Effector memory CD8-positive, alpha-beta T cell (primary cell): ENCODE results near the gene CISH.
A peak's percentile ranks its signal among the peaks of the same experiment; 100 is the strongest.

Experiments used
- ATAC-seq: fragments of 150-1000 bp; cut with Tn5 transposase; replicated peaks from 2 replicates; pipeline ENCODE4 v1.10.0; 2021; ENCODE audit warnings: mild to moderate bottlenecking, moderate library complexity
- DNase-seq, 3 experiments: peaks; one replicate each; pipeline ENCODE4 v3.0.0; 2021
- H3K27ac Mint-ChIP-seq, 2 donors: one replicate each; pipeline ENCODE4 v1.8.0; 2022; ENCODE audit warnings: mild to moderate bottlenecking in 2 of 2, mixed read lengths in 2 of 2, moderate library complexity in 2 of 2
- H3K27me3 Mint-ChIP-seq, 2 donors: one replicate each; pipeline ENCODE4 v1.8.0; 2022; ENCODE audit warnings: mixed read lengths in 2 of 2
- H3K36me3 Mint-ChIP-seq: one replicate; pipeline ENCODE4 v1.8.0; 2022; ENCODE audit warnings: mild to moderate bottlenecking, moderate library complexity, mixed read lengths; ENCODE audit not compliant: insufficient read depth
- H3K4me1 Mint-ChIP-seq, 2 donors: one replicate each; pipeline ENCODE4 v1.8.0; 2022; ENCODE audit warnings: low read depth in 2 of 2, mixed read lengths in 2 of 2
- H3K4me3 Mint-ChIP-seq, 2 donors: one replicate each; pipeline ENCODE4 v1.8.0; 2022; ENCODE audit warnings: mild to moderate bottlenecking in 2 of 2, mixed read lengths in 2 of 2, moderate library complexity in 2 of 2
- H3K9me3 Mint-ChIP-seq, 2 donors: one replicate each; pipeline ENCODE4 v1.8.0; 2022; ENCODE audit warnings: mixed read lengths in 2 of 2

The CISH gene

DNA sequence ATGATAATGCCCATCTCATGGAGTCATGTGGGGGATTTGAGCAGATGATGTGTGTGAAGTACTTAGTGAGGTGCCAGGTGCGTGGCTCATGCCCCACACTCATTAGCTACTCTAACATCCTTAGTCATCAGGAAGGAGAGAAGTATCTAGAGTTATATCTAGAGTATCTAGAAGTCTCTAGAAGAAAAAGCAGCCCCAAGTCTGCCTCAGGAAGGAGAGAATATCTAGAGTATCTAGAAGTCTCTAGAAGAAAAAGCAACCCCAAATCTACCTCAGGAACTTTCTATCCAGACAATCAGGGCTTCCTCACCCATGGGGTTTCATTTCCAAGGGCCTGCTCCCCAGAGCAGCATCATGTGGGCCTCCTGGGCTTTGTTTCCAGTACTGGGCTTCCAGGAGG lies 38.4 kb upstream of the CISH start:
- DNase-seq (no peak), ATAC-seq (no peak)
- Mint-ChIP-seq H3K4me1 (peaks cover 0 to 7% of the 10 kb centered on the region in 2 donors), H3K36me3 (peaks cover 27% of the 10 kb centered on the region), H3K4me3 (no peak overlapping the region), H3K9me3 (no peaks in the 10 kb centered on the region), H3K27me3 (no peaks in the 10 kb centered on the region), H3K27ac (peak overlapping the region; percentile 38 to 71)

DNA sequence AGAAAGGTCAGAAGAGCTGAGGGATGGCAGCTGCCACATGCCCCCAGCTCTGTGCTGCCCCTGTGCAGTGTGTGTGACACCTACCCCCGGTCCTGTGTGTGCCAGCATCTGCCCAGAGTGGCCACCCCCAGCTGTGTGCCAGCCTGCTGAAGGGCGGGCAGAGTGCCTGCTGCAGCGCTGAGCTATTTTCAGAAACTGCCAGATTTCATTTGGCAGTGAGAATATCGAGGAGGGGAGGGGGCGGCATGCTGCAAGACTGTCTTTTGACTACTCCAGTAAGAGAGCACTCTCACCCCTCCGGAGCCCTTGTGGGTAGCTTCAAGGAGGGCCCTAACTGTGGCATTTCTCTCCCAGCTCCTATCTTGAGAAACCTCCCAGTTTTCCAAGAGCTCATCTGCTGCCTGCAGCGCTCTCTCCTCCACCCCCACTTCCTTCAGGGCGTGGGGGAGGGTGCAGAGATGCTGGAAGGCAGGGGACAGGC lies 37.9 kb upstream of the CISH start:
- DNase-seq (no peak), ATAC-seq (no peak)
- Mint-ChIP-seq H3K27ac (peak overlapping the region in 1 of 2 donors; percentile 38), H3K27me3 (no peaks in the 10 kb centered on the region), H3K4me1 (peaks cover 0 to 6% of the 10 kb centered on the region in 2 donors), H3K36me3 (peaks cover 30% of the 10 kb centered on the region), H3K9me3 (no peaks in the 10 kb centered on the region), H3K4me3 (no peak overlapping the region)

DNA sequence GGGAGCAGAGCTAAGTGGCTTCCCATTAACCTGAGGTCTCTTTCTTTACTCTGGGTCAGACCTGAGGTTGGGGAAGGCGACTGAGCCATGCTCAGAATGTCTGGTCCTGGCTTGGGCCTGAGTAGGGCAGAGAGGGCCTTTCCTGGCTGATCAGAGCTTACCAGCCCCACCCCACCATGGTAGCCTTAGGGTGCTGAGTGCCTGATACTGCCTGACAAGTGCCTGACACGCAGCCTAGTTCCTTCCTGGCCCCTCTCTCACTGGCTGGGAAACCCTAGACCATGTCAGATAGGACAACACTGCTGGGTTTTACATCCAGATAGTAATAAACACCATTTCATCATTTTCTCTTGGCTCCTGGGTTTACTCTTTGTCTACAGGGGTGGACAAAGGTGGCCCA lies 37.4 kb upstream of the CISH start:
- no peak for ATAC-seq
- H3K4me1 Mint-ChIP-seq, result peaks cover 0 to 6% of the 10 kb centered on the region in 2 donors

DNA sequence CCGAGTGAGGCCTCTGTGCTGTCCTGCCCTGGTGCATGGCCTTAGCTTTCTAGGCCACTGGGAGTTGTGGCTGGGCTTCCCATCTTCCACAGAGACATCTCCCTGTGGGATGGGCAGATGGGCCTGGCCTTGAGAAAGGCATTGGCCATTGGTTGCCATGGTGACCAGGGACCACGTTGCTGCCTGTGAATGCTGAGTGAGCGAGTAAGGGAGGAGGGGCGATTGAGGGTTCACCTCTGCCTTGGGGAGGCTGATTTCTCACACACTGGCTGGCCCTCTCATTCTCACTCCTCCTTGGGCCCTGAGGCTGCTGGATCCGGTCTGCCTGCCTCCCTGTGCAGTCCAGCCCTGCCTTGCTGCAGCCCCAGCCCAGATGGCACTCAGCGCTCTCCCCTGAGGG lies 36.7 kb upstream of the CISH start:
- Mint-ChIP-seq H3K27me3 (no peaks in the 10 kb centered on the region), H3K4me3 (no peak overlapping the region), H3K36me3 (peaks cover 39% of the 10 kb centered on the region), H3K4me1 (peaks cover 0 to 6% of the 10 kb centered on the region in 2 donors), H3K27ac (peak overlapping the region in 1 of 2 donors; percentile 38), H3K9me3 (no peaks in the 10 kb centered on the region)
- no peak for ATAC-seq
- DNase-seq, result no peak

More for the DNA sequence above, 37.4 kb upstream of the CISH start:
- no peaks in the 10 kb centered on the region for H3K27me3 Mint-ChIP-seq
- no peaks in the 10 kb centered on the region for H3K9me3 Mint-ChIP-seq
- H3K36me3 Mint-ChIP-seq, result peaks cover 33% of the 10 kb centered on the region
- DNase-seq, result no peak
- H3K4me3 Mint-ChIP-seq, result no peak overlapping the region
- peak overlapping the region in 1 of 2 donors; percentile 38 for H3K27ac Mint-ChIP-seq

DNA sequence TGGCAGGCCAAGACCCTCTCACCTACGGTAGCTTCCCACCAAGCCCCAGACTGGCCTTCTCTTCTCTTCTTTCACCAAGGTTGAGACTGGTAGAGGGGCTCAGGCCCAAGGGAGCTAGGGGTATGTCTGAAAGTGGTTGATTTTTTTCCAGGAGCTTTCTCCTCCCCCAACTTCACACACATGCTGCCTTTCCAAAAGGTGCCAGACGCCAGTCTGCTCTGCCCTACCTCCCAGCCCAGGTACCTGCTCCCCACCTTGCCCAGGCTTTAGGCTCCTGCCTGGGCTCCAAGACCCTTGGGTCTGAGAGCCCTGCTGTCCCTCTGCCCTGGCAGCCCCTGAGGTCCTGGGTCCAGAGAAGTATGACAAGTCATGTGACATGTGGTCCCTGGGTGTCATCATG lies 33.8 kb upstream of the CISH start:
- peaks cover 5 to 7% of the 10 kb centered on the region in 2 donors for H3K4me1 Mint-ChIP-seq
- no peaks in the 10 kb centered on the region for H3K27me3 Mint-ChIP-seq
- no peak overlapping the region for H3K4me3 Mint-ChIP-seq
- no peaks in the 10 kb centered on the region for H3K9me3 Mint-ChIP-seq
- ATAC-seq (no peak), DNase-seq (no peak)
- peaks cover 45% of the 10 kb centered on the region for H3K36me3 Mint-ChIP-seq
- peak overlapping the region in 1 of 2 donors; percentile 80 for H3K27ac Mint-ChIP-seq

DNA sequence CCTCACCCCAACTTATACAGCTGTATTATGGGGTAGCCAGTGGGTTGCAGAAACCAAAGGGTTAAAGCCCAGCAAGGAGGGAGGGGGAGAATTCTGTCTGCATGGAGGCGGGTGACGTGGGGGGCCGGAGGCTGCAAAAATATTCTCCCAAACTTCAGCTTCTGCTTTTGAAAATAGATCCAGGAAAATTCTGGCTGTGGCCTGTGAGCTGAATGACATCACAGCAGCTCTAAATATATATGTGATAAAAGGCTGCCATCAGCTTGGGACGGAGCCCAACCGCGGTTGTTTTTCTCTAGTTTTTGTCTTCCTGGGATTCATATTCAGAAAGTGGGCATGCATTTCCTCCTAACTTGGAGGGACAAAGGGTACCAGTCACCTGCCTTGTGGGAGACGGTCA lies 33.0 kb upstream of the CISH start:
- H3K4me1 Mint-ChIP-seq, result peaks cover 5 to 7% of the 10 kb centered on the region in 2 donors

DNA sequence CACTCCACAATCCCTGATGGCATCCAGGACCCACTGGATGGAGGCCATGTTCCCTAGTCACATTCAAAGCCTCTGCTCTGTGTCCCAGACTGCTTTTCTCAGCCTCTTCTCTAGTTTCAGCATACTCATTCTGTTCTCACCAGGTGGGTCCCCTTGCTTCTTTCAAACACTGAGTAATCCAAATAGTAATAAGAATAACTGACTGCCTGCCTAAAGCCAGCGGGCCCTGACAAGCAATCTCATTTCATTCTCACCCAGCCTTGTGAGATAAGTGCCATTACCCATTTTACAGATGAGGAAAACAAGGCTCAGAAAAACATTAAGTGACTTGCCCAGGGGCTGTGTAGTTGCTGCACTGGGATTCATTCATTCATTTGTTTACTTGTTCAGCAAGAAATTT lies 30.8 kb upstream of the CISH start:
- H3K9me3 Mint-ChIP-seq, result no peaks in the 10 kb centered on the region
- H3K36me3 Mint-ChIP-seq, result peaks cover 38% of the 10 kb centered on the region
- peaks cover 14 to 22% of the 10 kb centered on the region in 2 donors for H3K4me1 Mint-ChIP-seq
- no peak for DNase-seq
- no peaks in the 10 kb centered on the region for H3K27me3 Mint-ChIP-seq
- ATAC-seq, result no peak
- H3K4me3 Mint-ChIP-seq, result no peak overlapping the region
- peak overlapping the region in 1 of 2 donors; percentile 73 for H3K27ac Mint-ChIP-seq

More for the DNA sequence above, 33.0 kb upstream of the CISH start:
- Mint-ChIP-seq H3K9me3 (no peaks in the 10 kb centered on the region), H3K27ac (no peak overlapping the region), H3K4me3 (no peak overlapping the region), H3K36me3 (peaks cover 44% of the 10 kb centered on the region), H3K27me3 (no peaks in the 10 kb centered on the region)
- ATAC-seq, result no peak
- DNase-seq, result no peak

DNA sequence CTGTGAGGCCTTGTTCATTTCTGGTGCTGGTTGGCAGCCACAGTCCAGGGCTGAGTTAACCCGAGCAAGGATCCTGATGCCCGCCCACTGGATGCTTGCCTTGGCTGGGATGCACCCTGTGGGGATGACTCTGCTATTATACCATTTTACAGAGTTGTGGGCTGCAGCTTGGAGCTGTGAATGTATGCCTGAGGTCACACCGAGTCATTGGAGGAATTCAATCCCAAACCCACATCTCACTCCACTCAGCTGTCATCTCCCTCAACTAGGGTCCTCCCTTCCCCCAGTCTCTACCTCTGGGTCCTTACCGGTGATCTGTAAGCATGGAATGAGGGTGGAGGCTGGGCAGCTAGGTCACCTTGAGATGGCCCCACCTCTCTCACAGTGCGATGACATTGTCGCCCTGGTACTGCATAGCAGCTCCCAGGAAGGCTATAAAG lies 27.5 kb upstream of the CISH start:
- Mint-ChIP-seq H3K4me3 (no peak overlapping the region), H3K36me3 (peaks cover 23% of the 10 kb centered on the region), H3K4me1 (peaks cover 34 to 36% of the 10 kb centered on the region in 2 donors), H3K27ac (peak overlapping the region; percentile 48 to 81), H3K9me3 (no peaks in the 10 kb centered on the region), H3K27me3 (no peaks in the 10 kb centered on the region)
- ATAC-seq (no peak), DNase-seq (no peak)

DNA sequence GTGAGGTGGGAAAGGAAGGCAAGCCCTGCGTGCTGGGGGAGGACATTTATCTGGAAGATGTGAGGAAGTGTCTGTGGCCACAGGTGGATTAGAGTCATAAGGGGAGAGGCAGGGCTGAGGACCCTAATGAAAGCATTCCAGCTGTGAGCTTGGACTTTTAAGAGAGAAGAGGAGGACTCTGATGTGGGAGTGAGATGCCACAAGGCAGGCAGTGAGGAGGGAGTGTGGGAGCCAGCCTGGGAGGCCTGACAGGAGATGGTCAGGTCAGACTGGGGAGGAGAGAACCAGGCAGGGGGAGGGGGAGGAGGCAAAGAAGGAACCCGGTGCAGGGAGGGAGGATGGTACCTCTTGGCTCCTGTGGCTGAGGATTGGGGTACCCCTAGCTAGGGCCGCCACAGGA lies 26.4 kb upstream of the CISH start:
- Mint-ChIP-seq H3K36me3 (peaks cover 15% of the 10 kb centered on the region), H3K4me3 (no peak overlapping the region), H3K27ac (peak overlapping the region; percentile 81 to 91), H3K27me3 (no peaks in the 10 kb centered on the region), H3K4me1 (peaks cover 46 to 48% of the 10 kb centered on the region in 2 donors), H3K9me3 (no peaks in the 10 kb centered on the region)
- no peak for DNase-seq
- ATAC-seq, result no peak

DNA sequence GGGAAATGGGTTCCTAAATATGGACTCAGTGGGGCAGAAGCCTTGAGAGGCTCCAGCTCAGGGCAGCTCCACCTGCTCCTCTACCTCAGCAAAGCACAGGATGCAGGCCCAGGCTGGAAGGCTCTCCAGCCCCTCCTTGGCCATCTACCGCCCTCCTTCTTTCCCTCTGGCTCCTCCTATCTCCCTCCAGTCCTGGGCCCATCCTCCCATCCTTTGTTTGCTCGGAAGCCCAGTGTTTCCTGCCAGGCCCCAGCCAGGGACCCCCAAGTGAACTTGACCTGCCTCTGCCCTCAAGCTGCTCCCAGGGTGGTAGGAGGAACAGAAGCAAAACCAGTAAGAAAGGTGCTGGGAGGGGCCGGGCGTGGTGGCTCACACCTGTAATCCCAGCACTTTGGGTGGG lies 25.4 kb upstream of the CISH start:
- no peaks in the 10 kb centered on the region for H3K9me3 Mint-ChIP-seq
- H3K36me3 Mint-ChIP-seq, result peaks cover 13% of the 10 kb centered on the region
- peak overlapping the region; percentile 81 to 91 for H3K27ac Mint-ChIP-seq
- no peak for ATAC-seq
- no peak overlapping the region for H3K4me3 Mint-ChIP-seq
- peaks cover 55 to 56% of the 10 kb centered on the region in 2 donors for H3K4me1 Mint-ChIP-seq
- DNase-seq, result no peak
- H3K27me3 Mint-ChIP-seq, result no peaks in the 10 kb centered on the region

DNA sequence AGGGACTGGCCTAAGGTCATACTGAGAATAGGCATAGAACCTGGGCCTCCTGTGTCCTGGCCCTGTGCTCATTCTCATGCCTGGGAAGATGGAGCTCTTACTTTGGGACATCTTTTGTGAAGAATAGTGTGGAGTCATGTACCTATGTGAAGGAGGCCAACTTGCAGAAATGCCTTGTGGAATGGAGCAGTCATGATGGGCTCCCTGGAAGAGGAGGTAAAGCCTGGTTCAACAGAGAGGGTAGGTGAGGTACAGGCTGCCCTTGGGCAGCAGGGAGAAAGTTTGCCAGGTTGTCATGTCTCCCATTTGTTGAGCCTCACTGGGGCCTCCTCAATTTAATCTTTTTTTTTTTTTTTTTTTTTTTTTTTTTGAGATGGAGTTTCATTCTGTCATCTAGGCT lies 23.5 kb upstream of the CISH start:
- DNase-seq, result no peak
- Mint-ChIP-seq H3K27ac (peak overlapping the region; percentile 60 to 84), H3K36me3 (peaks cover 9% of the 10 kb centered on the region), H3K4me3 (peak overlapping the region in 1 of 2 donors; percentile 22), H3K9me3 (no peaks in the 10 kb centered on the region), H3K4me1 (peaks cover 69 to 70% of the 10 kb centered on the region in 2 donors), H3K27me3 (no peaks in the 10 kb centered on the region)
- ATAC-seq, result no peak

DNA sequence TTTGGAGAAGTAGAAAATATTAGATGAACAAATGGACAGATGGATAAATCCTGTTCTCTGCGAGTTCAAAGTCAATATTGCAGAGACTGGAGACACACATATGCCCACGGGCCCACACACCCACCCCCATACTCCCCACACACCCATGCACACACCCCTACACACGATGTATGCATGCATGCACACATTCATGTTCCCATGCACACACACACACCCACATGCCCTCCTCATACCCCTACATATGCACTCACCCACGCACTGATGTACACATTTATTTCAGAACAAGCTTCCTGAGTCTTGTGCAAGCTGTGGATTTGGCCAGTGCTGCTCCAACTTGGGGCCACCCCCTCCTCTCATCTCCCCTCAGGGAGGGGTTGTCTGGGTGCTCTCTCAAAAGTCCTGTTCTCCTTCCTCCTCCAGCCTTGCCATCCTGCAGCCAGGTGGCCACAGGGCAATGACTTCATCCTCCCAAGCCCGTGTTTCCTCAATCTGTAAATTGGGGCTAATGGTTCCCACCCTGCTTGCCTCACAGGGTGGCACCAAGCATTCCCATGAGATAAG lies 21.7 kb upstream of the CISH start:
- Mint-ChIP-seq H3K36me3 (peaks cover 14% of the 10 kb centered on the region), H3K9me3 (no peaks in the 10 kb centered on the region), H3K27ac (peak overlapping the region; percentile 84 to 94), H3K27me3 (no peaks in the 10 kb centered on the region), H3K4me3 (no peak overlapping the region), H3K4me1 (peaks cover 70 to 77% of the 10 kb centered on the region in 2 donors)
- ATAC-seq, result no peak
- DNase-seq, result no peak

DNA sequence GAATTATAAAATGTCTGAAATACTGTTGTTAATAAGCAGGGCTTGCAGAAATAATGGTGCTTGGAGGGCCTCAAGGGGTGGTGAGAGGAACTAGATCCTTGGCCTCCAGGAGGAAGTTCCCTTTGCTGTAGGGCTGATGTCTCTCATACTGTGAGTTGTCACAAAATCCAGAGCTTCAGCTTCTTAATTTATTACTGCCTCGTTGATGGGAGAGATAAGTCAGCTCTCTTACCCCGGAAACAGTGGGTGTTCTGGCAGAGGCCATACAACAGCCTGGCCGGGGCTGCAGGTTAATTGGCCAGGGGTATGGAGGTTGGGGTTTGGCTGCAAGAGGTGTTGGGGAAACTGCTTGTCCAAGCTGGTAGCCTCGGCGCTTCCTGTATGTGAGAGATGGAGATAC lies 20.9 kb upstream of the CISH start:
- DNase-seq (no peak), ATAC-seq (peak; percentile 37)
- H3K36me3 Mint-ChIP-seq, result peaks cover 14% of the 10 kb centered on the region
- peaks cover 68 to 78% of the 10 kb centered on the region in 2 donors for H3K4me1 Mint-ChIP-seq
- peak overlapping the region; percentile 91 to 94 for H3K27ac Mint-ChIP-seq
- no peaks in the 10 kb centered on the region for H3K27me3 Mint-ChIP-seq
- no peaks in the 10 kb centered on the region for H3K9me3 Mint-ChIP-seq
- peak overlapping the region; percentile 23 to 60 for H3K4me3 Mint-ChIP-seq

DNA sequence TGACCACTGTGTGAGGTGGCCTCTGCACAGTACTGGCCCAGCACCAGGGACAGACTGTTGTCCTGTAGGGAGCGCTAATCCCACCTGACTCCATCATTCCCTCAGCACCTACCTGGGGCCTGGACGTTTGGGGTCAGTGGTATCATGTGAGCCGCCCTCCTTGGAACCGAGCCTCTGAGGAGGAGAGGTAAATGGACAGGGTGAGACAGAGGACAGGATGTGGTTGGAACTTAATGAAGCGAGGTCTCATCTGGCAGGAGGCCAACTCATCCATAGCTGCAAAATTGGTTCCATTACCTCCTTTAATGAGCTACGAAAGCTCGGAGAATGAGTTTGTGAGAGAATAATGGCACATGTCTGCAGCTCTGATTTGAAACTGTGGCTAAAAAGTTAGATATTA lies 19.3 kb upstream of the CISH start:
- peaks cover 10% of the 10 kb centered on the region for H3K36me3 Mint-ChIP-seq

More for the DNA sequence above, 19.3 kb upstream of the CISH start:
- Mint-ChIP-seq H3K27me3 (no peaks in the 10 kb centered on the region), H3K4me1 (peaks cover 65 to 72% of the 10 kb centered on the region in 2 donors), H3K4me3 (peak overlapping the region; percentile 4 to 38), H3K9me3 (no peaks in the 10 kb centered on the region), H3K27ac (peak overlapping the region; percentile 91 to 94)
- DNase-seq (no peak), ATAC-seq (no peak)
